GDM1 (cell line): Measurements from ENCODE around the gene AMOT.

ENCODE experiments used
- DNase-seq: peaks from one replicate; lab custom pipeline; 2025; lab: John Stamatoyannopoulos, UW

AMOT gene

DNA sequence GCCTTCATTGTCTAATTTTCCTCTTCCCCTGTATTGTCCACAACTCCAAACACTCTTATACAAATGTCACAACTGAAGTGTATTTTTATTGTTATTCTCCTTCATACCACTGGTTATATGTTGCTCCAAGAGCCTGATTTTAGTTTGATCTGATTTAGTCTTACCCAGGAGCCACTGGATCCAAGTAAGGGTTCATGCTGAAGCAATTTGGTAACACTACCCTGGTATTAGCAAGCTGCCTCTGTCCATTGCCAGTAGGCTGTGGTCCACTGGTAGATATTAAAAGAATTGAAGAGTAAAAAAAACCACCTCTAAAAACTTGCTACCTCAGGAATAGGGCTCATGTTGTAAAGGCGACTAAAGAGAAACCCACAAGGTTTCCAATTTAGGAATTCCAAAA, 41.2 kb downstream of the AMOT start:
- no peak for DNase-seq

- no peak for DNase-seq
These were observed 41.9 kb downstream of the AMOT start for GRCh38 chrX:112798736-112799135.

DNA sequence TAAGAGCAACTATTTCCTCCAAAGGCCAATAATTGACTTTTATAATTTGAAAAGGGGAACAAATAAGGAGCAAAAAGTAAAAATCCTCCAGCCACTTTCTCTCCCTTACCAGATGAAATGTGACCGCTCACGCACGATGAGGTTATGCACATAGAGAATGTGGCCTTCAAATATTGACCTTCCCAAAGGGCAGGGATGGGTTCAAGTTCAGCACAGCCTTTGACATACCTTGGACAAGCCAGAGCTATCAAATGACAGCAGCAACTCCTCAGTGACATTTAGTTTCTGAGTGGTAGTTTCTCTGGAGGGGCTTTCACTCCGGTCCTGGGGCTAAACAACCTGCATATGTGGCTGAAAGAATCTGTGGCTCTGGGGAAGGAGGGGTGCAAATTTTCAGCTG, 50.7 kb downstream of the AMOT start:
- no peak for DNase-seq

DNA sequence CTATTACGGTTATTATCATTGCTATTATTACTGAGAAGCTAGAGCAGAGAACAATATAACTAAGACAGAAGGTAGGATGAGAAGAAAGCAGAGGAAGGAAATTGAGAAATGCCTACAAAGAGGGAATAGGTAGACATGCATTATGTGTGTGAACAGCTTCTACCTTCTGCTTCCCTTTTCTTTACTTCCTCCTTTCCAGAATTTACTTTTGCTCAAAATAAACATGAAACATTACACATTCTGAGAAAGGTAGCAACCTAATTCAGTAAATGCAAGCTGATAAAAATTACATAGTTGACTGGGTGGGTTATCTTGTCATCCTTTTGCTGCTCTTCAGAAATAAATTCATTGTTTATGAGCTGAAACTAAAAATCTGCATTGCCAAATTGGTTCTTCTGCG, 54.6 kb downstream of the AMOT start:
- DNase-seq, result no peak

DNA sequence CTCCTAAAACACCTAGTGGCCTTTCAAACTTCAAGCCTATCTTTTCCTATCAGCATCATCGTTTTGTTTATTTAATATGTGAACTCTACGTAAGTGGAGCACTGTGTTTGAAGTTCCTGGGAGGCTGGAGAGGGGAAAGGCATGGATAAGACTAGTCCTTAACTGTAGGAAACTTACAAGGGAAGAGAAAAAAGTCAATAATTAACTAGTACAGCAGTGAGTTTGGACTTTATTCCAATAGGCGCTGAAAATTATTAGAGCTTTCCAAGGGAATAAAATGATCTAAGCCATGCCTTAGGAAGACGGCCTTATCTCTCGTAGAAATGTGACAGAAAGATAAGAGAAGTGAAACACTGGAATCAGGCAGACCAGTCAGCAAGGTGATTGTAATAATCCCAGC, 55.3 kb downstream of the AMOT start:
- no peak for DNase-seq

DNA sequence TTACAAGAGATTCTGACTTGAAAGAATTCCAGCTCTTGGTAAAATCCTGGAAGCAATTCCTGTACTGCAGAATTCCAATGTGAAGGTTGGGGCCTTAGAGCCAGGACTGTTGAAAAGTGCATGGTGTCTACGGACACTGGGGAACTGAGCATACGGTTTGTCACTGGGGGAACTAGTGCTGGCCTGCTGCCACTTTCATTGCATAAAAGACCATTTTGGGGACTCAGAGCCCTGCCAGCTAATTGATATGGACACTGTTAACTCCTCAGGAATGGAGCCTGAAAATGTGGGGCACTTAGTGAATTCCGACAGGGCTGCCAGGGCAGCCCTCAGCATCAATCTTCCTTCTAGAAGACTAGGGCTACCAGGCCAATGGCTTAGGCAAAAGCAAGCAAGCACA, 55.9 kb downstream of the AMOT start:
- DNase-seq, result no peak

GRCh38 chrX:112779139-112779538, 61.5 kb downstream of the AMOT start:
- DNase-seq, result no peak

DNA sequence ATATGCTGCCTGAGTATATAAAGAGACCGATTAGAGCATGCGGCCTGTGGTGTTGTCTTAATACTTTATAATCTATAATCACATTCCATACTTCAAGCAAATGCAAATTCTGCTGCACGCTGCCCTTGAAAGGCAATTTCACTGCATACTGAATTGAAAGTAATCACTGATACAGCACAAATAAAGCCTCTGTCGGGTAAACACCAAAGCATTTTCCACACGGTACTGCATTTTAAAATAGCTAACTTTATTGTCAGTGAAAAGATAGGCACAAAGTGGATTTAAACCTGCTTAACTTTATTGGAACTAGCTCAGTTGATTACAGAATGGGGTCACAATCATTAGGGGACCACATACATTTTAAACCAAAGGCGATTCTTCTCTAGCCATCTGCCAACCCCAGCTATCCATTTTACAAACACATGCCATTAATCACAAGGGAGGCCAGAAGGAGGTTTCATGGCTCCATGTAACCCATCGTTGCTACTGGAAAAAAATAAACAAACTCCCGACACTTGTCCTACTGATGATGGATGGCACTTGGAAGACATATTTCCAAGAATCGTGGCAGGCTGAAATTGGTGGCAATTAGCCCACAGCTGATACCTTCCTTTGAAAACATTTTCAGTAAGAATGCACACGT, 65.9 kb downstream of the AMOT start:
- DNase-seq, result no peak

DNA sequence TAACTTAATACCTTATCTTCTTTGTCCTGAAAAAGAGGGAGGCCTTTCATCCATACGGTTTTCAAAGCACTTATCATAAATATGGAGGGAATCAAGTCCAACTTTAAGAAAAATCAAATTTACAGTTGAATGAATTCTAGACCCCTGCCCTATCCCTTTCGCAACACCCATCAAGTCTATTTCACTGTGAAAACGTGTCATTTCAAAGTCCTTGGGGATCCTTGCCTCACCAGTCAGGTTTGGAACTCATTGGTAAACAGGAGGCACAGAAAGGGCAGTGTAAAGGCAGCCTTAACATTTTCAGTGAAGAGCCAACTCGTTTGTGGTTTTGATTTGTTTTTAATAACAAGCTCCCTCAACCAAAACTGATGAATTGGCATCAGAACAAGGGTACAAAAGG, 66.5 kb downstream of the AMOT start:
- DNase-seq, result no peak

- no peak for DNase-seq
These were observed 71.6 kb downstream of the AMOT start for GRCh38 chrX:112769034-112769433.

DNA sequence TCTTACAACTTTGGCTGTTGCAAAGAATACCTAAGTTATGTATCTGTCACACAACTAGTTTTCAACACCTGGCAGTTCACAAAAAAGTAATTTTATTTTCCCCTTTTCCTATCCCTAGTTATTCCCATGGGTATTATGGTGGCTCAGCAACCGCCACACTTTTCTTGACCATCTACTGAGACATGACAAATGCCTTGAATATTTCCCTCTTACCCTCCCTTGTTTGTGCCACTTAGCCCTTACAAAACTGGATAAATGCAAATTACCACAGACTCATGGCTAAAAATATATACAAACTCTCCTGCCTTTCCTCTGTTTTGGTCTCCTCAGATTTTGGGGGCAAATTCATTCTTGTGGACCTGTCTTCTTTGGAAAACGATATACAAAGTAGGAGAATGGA, 72.1 kb downstream of the AMOT start:
- DNase-seq, result no peak

DNA sequence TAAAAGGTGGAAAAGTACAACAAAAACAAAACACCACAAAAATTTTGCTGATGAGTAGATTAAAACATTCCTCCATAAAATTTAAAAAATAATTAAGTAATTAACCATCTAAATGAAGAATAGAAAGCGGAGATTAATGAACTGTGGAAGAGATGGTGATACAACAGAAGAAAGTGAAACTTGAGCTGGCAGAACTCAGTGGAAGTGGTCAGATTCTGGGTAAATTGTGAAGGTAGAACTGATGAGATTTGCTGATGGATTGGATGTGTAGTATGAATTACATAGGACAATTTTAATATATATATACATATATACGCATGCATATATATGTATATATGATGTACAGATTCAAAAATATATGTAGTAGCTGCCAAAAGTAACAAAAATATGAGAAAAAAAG, 73.9 kb downstream of the AMOT start:
- DNase-seq, result no peak

- no peak for DNase-seq
These were observed 79.1 kb downstream of the AMOT start for GRCh38 chrX:112761242-112762207.

- no peak for DNase-seq
These were observed 79.9 kb downstream of the AMOT start for GRCh38 chrX:112760697-112761096.

DNA sequence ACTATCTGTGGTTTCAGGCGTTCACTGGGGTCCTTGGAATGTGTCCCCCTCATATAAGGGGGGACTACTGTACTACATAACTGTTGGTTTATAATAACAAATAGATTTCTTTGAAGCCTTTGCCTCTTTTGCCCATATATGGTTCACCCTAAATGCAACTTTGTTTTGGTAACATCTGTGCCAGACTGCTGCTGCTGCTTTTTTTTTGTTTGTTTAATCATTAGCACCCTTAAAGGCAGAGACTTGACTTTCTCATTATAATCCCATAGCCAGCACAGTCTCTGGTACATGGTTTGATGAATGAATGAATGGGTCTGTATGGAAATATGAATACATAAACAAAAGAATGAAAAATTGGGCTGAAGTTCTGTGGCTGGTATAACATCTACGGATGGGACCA, 80.7 kb downstream of the AMOT start:
- DNase-seq, result no peak

DNA sequence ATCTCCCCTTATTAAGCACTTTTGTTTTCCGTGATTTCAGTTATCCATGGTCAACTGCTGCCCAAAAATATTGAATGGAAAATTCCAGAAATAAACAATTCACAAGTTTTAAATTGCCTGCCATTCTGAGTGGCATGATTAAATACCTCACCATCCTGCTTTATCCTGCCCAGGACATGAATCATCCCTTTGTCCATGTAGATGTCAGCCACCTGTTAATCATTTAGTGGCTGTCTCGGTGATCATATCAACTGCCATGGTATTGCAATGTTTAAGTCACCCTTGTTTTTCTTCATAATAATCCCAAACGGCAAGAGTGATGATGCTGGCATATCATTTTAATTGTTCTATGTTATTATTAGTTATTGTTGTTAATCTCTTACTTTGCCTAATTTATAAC, 81.1 kb downstream of the AMOT start:
- DNase-seq, result no peak

- DNase-seq, result no peak
These were observed 82.7 kb downstream of the AMOT start for GRCh38 chrX:112757946-112758345.

- no peak for DNase-seq
These were observed 87.5 kb downstream of the AMOT start for GRCh38 chrX:112753116-112753515.

DNA sequence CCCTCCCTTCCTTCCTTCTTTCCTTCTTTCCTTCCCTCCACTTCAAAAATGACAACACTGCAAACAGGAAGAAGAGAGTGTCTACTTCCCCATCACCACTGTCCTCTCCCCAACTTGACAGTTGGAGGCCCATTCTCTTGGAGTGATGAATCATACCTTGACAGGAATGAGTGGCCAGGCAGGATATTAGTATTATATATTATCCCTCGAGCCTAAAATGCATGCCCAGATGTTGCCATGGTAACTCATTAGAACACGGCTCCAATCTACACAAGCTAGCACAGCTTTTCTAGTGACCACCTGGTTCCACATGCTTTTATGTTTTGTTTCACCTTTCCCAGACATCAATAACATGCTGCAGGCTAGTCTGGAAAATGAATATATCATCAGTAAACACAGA, 89.6 kb downstream of the AMOT start:
- no peak for DNase-seq

GRCh38 chrX:112746812-112747595, 93.6 kb downstream of the AMOT start:
- DNase-seq, result no peak

- DNase-seq, result no peak
These were observed 102.1 kb downstream of the AMOT start for GRCh38 chrX:112738347-112739033.

DNA sequence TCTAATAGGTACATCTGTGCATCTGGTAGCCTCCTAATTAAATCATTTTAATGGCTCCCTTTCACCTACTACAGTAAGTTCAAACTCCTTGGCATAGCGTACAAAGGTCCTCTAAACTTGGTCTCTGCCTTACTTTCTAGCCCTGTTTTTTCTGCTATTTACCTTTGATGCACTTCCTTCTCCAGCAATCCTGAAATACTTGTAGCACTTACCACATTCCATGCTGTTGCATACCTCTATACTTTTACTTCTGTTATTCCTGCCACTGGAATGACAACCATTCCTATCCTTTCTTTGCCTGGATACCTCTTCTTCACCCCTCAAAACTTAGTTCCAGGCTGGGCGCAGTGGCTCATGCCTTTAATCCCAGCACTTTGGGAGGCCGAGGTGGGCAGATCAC, 104.3 kb downstream of the AMOT start:
- no peak for DNase-seq
